Measurements from ENCODE around the gene PLTP. TPM values are rescaled to one million over a fixed set of nuclear protein-coding genes. Genes with fewer than 3 reads are reported as not detected.
"Not testable (repeated sequence)": the region's sequence is repeated elsewhere in the genome, so short reads cannot be mapped to it uniquely, and the experiment has no call there.

PLTP gene
- total RNA-seq, 6 experiments from 2014 or later: 9.6 to 70.2 (median 35.6) TPM

- no peaks in the 10 kb centered on the region for H3K27me3 ChIP-seq
- TF ChIP-seq CTCF (IDR thresholded peaks at IDR 0.05): no peak
- H3K9me3 ChIP-seq: no peaks in the 10 kb centered on the region
- no peak for ATAC-seq
- 57% methylated on average over 4 of the region's 4 CpGs for WGBS (ENCODE audit: insufficient coverage, low coverage, low lambda C conversion rate, missing lambda C conversion rate)
- peaks cover 0 to 17% (median 0%) of the 10 kb centered on the region in 4 donors for H3K36me3 ChIP-seq
- intact Hi-C loops (cut with DNase I): no loop called here
- no peak overlapping the region for H3K27ac ChIP-seq
- no peak for DNase-seq
- no peaks in the 10 kb centered on the region for H3K4me1 ChIP-seq
- H3K4me3 ChIP-seq: no peak overlapping the region
Observed at GRCh38 chr20:45874576-45874975, 37.4 kb downstream of the PLTP start.

DNA sequence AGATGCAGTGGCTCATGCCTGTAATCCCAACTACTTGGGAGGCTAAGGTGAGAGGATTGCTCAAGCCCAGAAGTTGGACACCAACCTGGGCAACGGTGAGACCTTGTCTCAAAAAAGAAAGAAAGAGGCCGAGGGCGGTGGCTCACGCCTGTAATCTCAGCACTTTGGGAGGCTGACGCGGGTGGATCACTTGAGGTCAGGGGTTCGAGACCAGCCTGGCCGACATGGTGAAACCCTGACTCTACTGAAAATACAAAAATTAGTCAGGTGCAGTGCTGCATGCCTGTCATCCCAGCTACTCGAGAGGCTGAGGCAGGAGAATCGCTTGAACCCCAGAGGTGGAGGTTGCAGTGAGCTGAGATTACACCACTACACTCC lies 37.9 kb downstream of the PLTP start:
- H3K4me3 ChIP-seq; H3K9me3 ChIP-seq; H3K4me1 ChIP-seq; DNase-seq; ATAC-seq; H3K27me3 ChIP-seq; H3K27ac ChIP-seq; intact Hi-C loops (cut with DNase I): not testable (repeated sequence)
- H3K36me3 ChIP-seq: peaks cover 0 to 17% (median 0%) of the 10 kb centered on the region in 4 donors
- 96% methylated on average over 10 of the region's 10 CpGs for WGBS (ENCODE audit: insufficient coverage, low coverage, low lambda C conversion rate, missing lambda C conversion rate)

DNA sequence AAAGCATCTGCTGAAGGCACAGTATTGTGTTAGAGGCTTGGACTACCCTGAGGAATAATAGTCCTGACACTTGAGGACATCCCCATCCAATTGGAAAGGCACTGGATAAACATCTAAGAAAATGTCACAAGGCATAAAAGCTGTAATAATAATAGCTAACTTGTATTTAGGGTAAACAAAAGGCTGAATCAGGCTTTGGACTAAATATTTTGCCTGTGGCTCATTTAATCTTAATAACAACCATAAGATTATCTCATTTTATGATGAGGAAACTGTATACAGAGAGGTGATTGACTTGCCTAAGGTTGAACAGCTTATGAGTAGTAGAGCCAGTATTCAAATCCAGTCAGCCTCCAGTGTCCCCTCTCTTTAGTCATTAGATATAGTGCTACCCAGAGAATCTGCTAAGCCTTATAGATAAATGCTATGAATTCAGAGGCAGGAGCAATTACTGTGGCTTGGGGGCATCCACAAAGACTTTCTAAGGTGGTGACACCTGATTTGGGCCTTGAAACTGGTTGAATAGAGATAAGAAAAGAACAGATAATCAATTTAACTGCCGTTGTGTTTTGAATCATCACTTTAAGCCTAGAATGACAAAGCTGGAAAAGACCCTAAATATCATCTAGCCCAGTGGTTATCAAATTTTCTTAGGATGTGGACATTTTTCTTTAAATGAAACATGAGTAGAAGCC lies 38.4 kb downstream of the PLTP start:
- WGBS (ENCODE audit: insufficient coverage, low coverage, low lambda C conversion rate, missing lambda C conversion rate): 24% methylated on average over 1 of the region's 1 CpG

DNA sequence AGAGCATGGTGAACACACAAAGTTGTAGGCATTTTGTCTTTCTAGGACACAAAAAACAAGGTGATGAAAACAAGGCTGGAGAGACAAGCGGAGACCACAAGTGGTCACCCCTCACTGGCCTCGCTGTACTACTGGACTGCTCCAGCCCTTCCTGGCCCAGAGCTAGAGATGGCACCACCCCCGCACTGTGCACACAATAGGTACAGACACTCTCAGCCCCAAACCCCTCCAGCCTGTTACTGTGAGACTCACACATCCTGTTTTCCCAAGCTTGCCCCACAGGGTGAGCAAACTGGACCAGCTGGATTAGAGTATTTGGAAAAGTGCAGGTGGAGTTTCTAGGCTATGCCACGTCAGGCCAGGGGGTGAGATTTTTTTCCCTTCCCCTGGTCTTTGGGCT lies 39.3 kb downstream of the PLTP start:
- no peaks in the 10 kb centered on the region for H3K9me3 ChIP-seq
- TF ChIP-seq CTCF (IDR thresholded peaks at IDR 0.05) (no peak), POLR2A (IDR thresholded peaks at IDR 0.05) (no peak)
- DNase-seq (no peak), ATAC-seq (no peak)
- intact Hi-C loops (cut with DNase I): no loop called here
- no peaks in the 10 kb centered on the region for H3K27me3 ChIP-seq
- H3K4me1 ChIP-seq: no peaks in the 10 kb centered on the region
- no peak overlapping the region for H3K27ac ChIP-seq
- WGBS (ENCODE audit: insufficient coverage, low coverage, low lambda C conversion rate, missing lambda C conversion rate): no CpG with 5 or more reads among the region's 4 CpGs
- no peak overlapping the region for H3K4me3 ChIP-seq
- H3K36me3 ChIP-seq: peaks cover 0 to 7% (median 0%) of the 10 kb centered on the region in 4 donors

More for the DNA sequence above, 38.4 kb downstream of the PLTP start:
- Histone ChIP-seq H3K4me3 (no peak overlapping the region), H3K27ac (no peak overlapping the region), H3K9me3 (no peaks in the 10 kb centered on the region), H3K27me3 (no peaks in the 10 kb centered on the region), H3K36me3 (peaks cover 0 to 16% (median 0%) of the 10 kb centered on the region in 4 donors), H3K4me1 (no peaks in the 10 kb centered on the region)
- ATAC-seq: no peak
- no peak for TF ChIP-seq CTCF (IDR thresholded peaks at IDR 0.05)
- no peak for TF ChIP-seq POLR2A (IDR thresholded peaks at IDR 0.05)
- DNase-seq: no peak
- intact Hi-C loops (cut with DNase I): no loop called here

- Histone ChIP-seq H3K4me3 (no peak overlapping the region), H3K9me3 (no peaks in the 10 kb centered on the region), H3K36me3 (no peaks in the 10 kb centered on the region), H3K4me1 (peaks cover 0 to 4% (median 0%) of the 10 kb centered on the region in 4 donors), H3K27me3 (no peaks in the 10 kb centered on the region), H3K27ac (no peak overlapping the region)
- ATAC-seq (no peak), DNase-seq (no peak)
- intact Hi-C loops (cut with DNase I): no loop called here
- TF ChIP-seq POLR2A (IDR thresholded peaks at IDR 0.05) (no peak), CTCF (IDR thresholded peaks at IDR 0.05) (no peak)
Observed at GRCh38 chr20:45867819-45868176, 44.2 kb downstream of the PLTP start.
